Measurements from ENCODE around the gene CNOT6.

DNA sequence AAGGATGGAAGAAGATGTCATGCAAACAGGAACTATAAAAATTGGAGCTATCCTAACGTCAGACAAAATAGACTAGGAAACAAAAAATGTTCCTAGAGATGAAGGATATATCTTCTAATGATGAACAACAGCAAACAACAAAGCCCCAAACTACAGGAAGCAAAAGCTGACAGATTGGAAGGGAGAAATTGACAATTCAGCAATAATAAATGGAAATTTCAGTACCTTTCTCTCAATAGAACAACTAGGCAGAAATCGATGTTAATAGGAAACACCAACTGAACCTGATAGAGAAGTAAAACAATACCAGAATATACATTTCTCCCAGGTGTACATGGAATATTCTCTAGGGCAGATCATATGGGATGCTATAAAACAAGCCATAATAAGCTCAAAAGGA, 89.6 kb downstream of the CNOT6 start:
- TF ChIP-seq, protein P1, sequence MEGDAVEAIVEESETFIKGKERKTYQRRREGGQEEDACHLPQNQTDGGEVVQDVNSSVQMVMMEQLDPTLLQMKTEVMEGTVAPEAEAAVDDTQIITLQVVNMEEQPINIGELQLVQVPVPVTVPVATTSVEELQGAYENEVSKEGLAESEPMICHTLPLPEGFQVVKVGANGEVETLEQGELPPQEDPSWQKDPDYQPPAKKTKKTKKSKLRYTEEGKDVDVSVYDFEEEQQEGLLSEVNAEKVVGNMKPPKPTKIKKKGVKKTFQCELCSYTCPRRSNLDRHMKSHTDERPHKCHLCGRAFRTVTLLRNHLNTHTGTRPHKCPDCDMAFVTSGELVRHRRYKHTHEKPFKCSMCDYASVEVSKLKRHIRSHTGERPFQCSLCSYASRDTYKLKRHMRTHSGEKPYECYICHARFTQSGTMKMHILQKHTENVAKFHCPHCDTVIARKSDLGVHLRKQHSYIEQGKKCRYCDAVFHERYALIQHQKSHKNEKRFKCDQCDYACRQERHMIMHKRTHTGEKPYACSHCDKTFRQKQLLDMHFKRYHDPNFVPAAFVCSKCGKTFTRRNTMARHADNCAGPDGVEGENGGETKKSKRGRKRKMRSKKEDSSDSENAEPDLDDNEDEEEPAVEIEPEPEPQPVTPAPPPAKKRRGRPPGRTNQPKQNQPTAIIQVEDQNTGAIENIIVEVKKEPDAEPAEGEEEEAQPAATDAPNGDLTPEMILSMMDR (IDR thresholded peaks at IDR 0.05) = no peak
- TF ChIP-seq POLR2AphosphoS5 (IDR thresholded peaks at IDR 0.05; ENCODE audit: low read depth, low read length) = no peak
- TF ChIP-seq, protein P2, sequence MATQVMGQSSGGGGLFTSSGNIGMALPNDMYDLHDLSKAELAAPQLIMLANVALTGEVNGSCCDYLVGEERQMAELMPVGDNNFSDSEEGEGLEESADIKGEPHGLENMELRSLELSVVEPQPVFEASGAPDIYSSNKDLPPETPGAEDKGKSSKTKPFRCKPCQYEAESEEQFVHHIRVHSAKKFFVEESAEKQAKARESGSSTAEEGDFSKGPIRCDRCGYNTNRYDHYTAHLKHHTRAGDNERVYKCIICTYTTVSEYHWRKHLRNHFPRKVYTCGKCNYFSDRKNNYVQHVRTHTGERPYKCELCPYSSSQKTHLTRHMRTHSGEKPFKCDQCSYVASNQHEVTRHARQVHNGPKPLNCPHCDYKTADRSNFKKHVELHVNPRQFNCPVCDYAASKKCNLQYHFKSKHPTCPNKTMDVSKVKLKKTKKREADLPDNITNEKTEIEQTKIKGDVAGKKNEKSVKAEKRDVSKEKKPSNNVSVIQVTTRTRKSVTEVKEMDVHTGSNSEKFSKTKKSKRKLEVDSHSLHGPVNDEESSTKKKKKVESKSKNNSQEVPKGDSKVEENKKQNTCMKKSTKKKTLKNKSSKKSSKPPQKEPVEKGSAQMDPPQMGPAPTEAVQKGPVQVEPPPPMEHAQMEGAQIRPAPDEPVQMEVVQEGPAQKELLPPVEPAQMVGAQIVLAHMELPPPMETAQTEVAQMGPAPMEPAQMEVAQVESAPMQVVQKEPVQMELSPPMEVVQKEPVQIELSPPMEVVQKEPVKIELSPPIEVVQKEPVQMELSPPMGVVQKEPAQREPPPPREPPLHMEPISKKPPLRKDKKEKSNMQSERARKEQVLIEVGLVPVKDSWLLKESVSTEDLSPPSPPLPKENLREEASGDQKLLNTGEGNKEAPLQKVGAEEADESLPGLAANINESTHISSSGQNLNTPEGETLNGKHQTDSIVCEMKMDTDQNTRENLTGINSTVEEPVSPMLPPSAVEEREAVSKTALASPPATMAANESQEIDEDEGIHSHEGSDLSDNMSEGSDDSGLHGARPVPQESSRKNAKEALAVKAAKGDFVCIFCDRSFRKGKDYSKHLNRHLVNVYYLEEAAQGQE (IDR thresholded peaks at IDR 0.05; ENCODE audit: insufficient read depth in 1 of 2, low read depth in 2 of 2, low read length in 1 of 2) = no peak
